PC-9 (cell line): ENCODE results near the gene SLC37A3. TPM values are rescaled to one million over a fixed set of nuclear protein-coding genes. Genes with fewer than 3 reads are reported as not detected.

Experiments used
- BruUV-seq: library from RNA; stranded (reverse); fragments of 400-500 nt; replicated peaks from 2 replicates; lab custom pipeline; 2021; lab: Mats Ljungman, UMichigan
- CTCF ChIA-PET: fragments of 300-600 bp; sonication (Branson Sonifier 250); formaldehyde crosslinking; loops from one replicate; lab custom pipeline; 2022; ENCODE audit warnings: antibody characterized with exemption; lab: Charles Lee
- POLR2A ChIA-PET: fragments of 300-600 bp; sonication (Branson Sonifier 250); formaldehyde crosslinking; loops from one replicate; lab custom pipeline; 2022; ENCODE audit warnings: antibody characterized with exemption; ENCODE audit not compliant: unreplicated experiment; lab: Charles Lee
- DNase-seq, 2 experiments: peaks; one replicate each; pipeline versions ENCODE4 v3.0.0 to v3.0.0-alpha.2; 2015 to 2022; ENCODE audit warnings: mixed read lengths in 1 of 2
- H2AFZ ChIP-seq: fragments of 200-600 bp; sonication (generic); 2 replicates; pipeline ENCODE4 v1.8.1; 2017; ENCODE audit warnings: antibody characterized with exemption
- H3F3A ChIP-seq: fragments of 200-600 bp; sonication (generic); 2 replicates; pipeline ENCODE4 v1.8.1; 2017; ENCODE audit warnings: antibody characterized with exemption, mild to moderate bottlenecking, low read depth; ENCODE audit not compliant: insufficient read depth
- H3K27ac ChIP-seq: fragments of 200-600 bp; sonication (generic); 2 replicates; pipeline ENCODE4 v1.6.1; 2016; ENCODE audit warnings: mixed run types
- H3K27me3 ChIP-seq: fragments of 200-600 bp; sonication (generic); 2 replicates; pipeline ENCODE4 v1.6.1; 2016; ENCODE audit warnings: low read depth, mixed run types; ENCODE audit not compliant: insufficient read depth
- H3K36me3 ChIP-seq: fragments of 200-600 bp; sonication (generic); 2 replicates; pipeline ENCODE4 v1.6.1; 2016; ENCODE audit warnings: low read depth, mixed run types
- H3K4me1 ChIP-seq: fragments of 200-600 bp; sonication (generic); replicated peaks from 2 replicates; pipeline ENCODE4 v1.6.1; 2016; ENCODE audit warnings: mixed run types; ENCODE audit not compliant: insufficient read depth
- H3K4me2 ChIP-seq: fragments of 200-600 bp; sonication (generic); 2 replicates; pipeline ENCODE4 v1.6.1; 2017; ENCODE audit warnings: mixed run types
- H3K4me3 ChIP-seq: fragments of 200-600 bp; sonication (generic); 2 replicates; pipeline ENCODE4 v1.6.1; 2016; ENCODE audit warnings: mixed run types
- H3K79me2 ChIP-seq: fragments of 200-600 bp; sonication (generic); 2 replicates; pipeline ENCODE4 v1.6.1; 2017; ENCODE audit warnings: low read depth, mixed run types
- H3K9me2 ChIP-seq: fragments of 200-600 bp; sonication (generic); 2 replicates; pipeline ENCODE4 v1.8.1; 2017; ENCODE audit warnings: mild to moderate bottlenecking; ENCODE audit not compliant: insufficient read depth
- H3K9me3 ChIP-seq: fragments of 200-600 bp; sonication (generic); 2 replicates; pipeline ENCODE4 v1.8.1; 2016; ENCODE audit warnings: low read depth; ENCODE audit not compliant: insufficient read depth
- H4K20me1 ChIP-seq: fragments of 200-600 bp; sonication (generic); 2 replicates; pipeline ENCODE4 v1.8.1; 2017; ENCODE audit not compliant: insufficient read depth
- CTCF ChIP-seq: fragments of 200-600 bp; sonication (generic); conservative IDR thresholded peaks from 2 replicates; pipeline ENCODE4 v1.6.1; 2017; ENCODE audit warnings: mixed run types, antibody characterized with exemption, mild to moderate bottlenecking, moderate library complexity
- EZH2 ChIP-seq: fragments of 200-600 bp; sonication (generic); IDR thresholded peaks from 2 replicates; pipeline ENCODE4 v1.8.0; 2017; ENCODE audit warnings: antibody characterized with exemption, low read depth
- intact Hi-C: fragments of 100-400 bp; cut with micrococcal nuclease; formaldehyde crosslinking; loops from one replicate; pipeline ENCODE4 v1.10.0; 2022; ENCODE audit not compliant: unreplicated experiment
- total RNA-seq: library from RNA; stranded (reverse); gene quantifications from 2 replicates; pipeline ENCODE4 v1.2.3, GENCODE V29; 2021

Gene SLC37A3
- total RNA-seq, 1 experiment from 2014 or later = 54.8 TPM

GRCh38 chr7:140358412-140359051, 39.8 kb downstream of the SLC37A3 start:
- Histone ChIP-seq H2AFZ (no peak overlapping the region), H3K9me2 (no peaks in the 10 kb centered on the region), H3K27me3 (no peaks in the 10 kb centered on the region), H3K4me3 (no peak overlapping the region), H3K79me2 (no peaks in the 10 kb centered on the region), H3K9me3 (no peaks in the 10 kb centered on the region), H3F3A (no peaks in the 10 kb centered on the region), H3K4me2 (no peak overlapping the region), H4K20me1 (no peaks in the 10 kb centered on the region), H3K27ac (no peak overlapping the region), H3K36me3 (peaks cover 5% of the 10 kb centered on the region; the same call in 1 of the 2 replicates), H3K4me1 (no peaks in the 10 kb centered on the region)
- BruUV-seq = no TSS peak
- ChIA-PET POLR2A (no interaction called here), CTCF (interaction anchor here (0.6 kb wide), 1 partner anchor 860 kb away, joined by 7 read pairs; no protein-coding TSS in a partner anchor)
- intact Hi-C loops = no loop called here
- peak in 1 of 2 experiments; percentile 20 for DNase-seq
- TF ChIP-seq EZH2 (no peak), CTCF (no peak)

GRCh38 chr7:140358024-140358411, 40.3 kb downstream of the SLC37A3 start:
- ChIA-PET POLR2A (no interaction called here), CTCF (no interaction called here)
- H3K9me2 ChIP-seq = no peaks in the 10 kb centered on the region
- no peaks in the 10 kb centered on the region for H3K27me3 ChIP-seq
- no peaks in the 10 kb centered on the region for H3K79me2 ChIP-seq
- TF ChIP-seq CTCF (no peak), EZH2 (no peak)
- no peaks in the 10 kb centered on the region for H3K4me1 ChIP-seq
- H4K20me1 ChIP-seq = no peaks in the 10 kb centered on the region
- H3K4me2 ChIP-seq = no peak overlapping the region
- no peak for DNase-seq
- intact Hi-C loops = no loop called here
- H3F3A ChIP-seq = no peaks in the 10 kb centered on the region
- H3K27ac ChIP-seq = no peak overlapping the region
- BruUV-seq = TSS peak; percentile 8
- no peak overlapping the region for H3K4me3 ChIP-seq
- no peaks in the 10 kb centered on the region for H3K9me3 ChIP-seq
- no peak overlapping the region for H2AFZ ChIP-seq
- H3K36me3 ChIP-seq = peaks cover 5% of the 10 kb centered on the region; the same call in 1 of the 2 replicates

GRCh38 chr7:140350056-140350455, 48.3 kb downstream of the SLC37A3 start:
- no peaks in the 10 kb centered on the region for H3F3A ChIP-seq
- BruUV-seq = no TSS peak
- no peaks in the 10 kb centered on the region for H3K9me2 ChIP-seq
- H4K20me1 ChIP-seq = no peaks in the 10 kb centered on the region
- H3K4me3 ChIP-seq = no peak overlapping the region
- peak in 1 of 2 experiments; percentile 27 for DNase-seq
- peaks cover 20% of the 10 kb centered on the region; the same call in 1 of the 2 replicates for H3K36me3 ChIP-seq
- H3K4me2 ChIP-seq = no peak overlapping the region
- H3K79me2 ChIP-seq = no peaks in the 10 kb centered on the region
- H3K27me3 ChIP-seq = no peaks in the 10 kb centered on the region
- H3K27ac ChIP-seq = no peak overlapping the region
- ChIA-PET CTCF (no interaction called here), POLR2A (no interaction called here)
- H2AFZ ChIP-seq = no peak overlapping the region
- TF ChIP-seq EZH2 (no peak), CTCF (no peak)
- no peaks in the 10 kb centered on the region for H3K4me1 ChIP-seq
- no peaks in the 10 kb centered on the region for H3K9me3 ChIP-seq
- intact Hi-C loops = no loop called here
